HEK293 (cell line): ENCODE measurements around the gene FAM3C.

Experiments used
- ZNF530 ChIP-seq: fragments of 450-650 bp; formaldehyde crosslinking; IDR thresholded peaks from 2 replicates; pipeline ENCODE4 v1.5.1; 2016; ENCODE audit warnings: low read depth, missing biosample characterization, missing genetic modification characterization
- ZSCAN30 ChIP-seq: fragments of 450-650 bp; IDR thresholded peaks from 2 replicates; pipeline ENCODE4 v1.5.1; 2018; ENCODE audit warnings: missing biosample characterization, mild to moderate bottlenecking, missing genetic modification characterization, moderate library complexity

GRCh38 chr7:121436136-121436535, 40.0 kb upstream of the FAM3C start:
- TF ChIP-seq ZNF530 (tag by site-specific recombination) (no peak), ZSCAN30 (tag by site-specific recombination) (no peak)
